Prostate gland (tissue), 2 donors: ENCODE measurements around the gene DUSP12. TPM values are rescaled to one million over a fixed set of nuclear protein-coding genes. Genes with fewer than 3 reads are reported as not detected.

Experiments used
- DNase-seq: peaks from one replicate; pipeline ENCODE4 v3.0.0-alpha.2; 2019; ENCODE audit warnings: low spot score
- H3K27ac ChIP-seq, 2 donors: fragments of 200-600 bp; sonication (generic); 2 replicates each; pipeline ENCODE4 v1.5.1; 2017 to 2019
- H3K27me3 ChIP-seq: fragments of 200-600 bp; sonication (generic); replicated peaks from 2 replicates; pipeline ENCODE4 v1.5.1; 2019; ENCODE audit not compliant: insufficient read depth
- H3K36me3 ChIP-seq, 2 donors: fragments of 200-600 bp; sonication (generic); 1 replicate in 1 of 2; 2 replicates in 1 of 2; pipeline versions ENCODE4 v1.5.1 to v1.8.1; 2017 to 2019
- H3K4me1 ChIP-seq: fragments of 200-600 bp; sonication (generic); replicated peaks from 2 replicates; pipeline ENCODE4 v1.5.1; 2019
- H3K4me3 ChIP-seq, 2 donors: fragments of 200-600 bp; sonication (generic); 2 replicates each; pipeline ENCODE4 v1.5.1; 2017 to 2019
- H3K9me3 ChIP-seq: fragments of 200-600 bp; sonication (generic); 2 replicates; pipeline ENCODE4 v1.5.1; 2017
- POLR2A ChIP-seq: fragments of 450-650 bp; IDR thresholded peaks from one replicate; pipeline ENCODE4 v1.6.1; 2016; ENCODE audit warnings: antibody characterized with exemption, mild to moderate bottlenecking
- POLR2AphosphoS5 ChIP-seq: sonication (generic); formaldehyde crosslinking; IDR thresholded peaks from one replicate; pipeline ENCODE4 v1.6.1; 2017; ENCODE audit warnings: antibody characterized with exemption
- WGBS: methylation state at CpG from one replicate; pipeline ENCODE4 v1.1.5; 2018; 5-methylcytosine and 5-hydroxymethylcytosine counted together
- intact Hi-C: fragments of 100-400 bp; cut with DNase I; formaldehyde crosslinking; loops from one replicate; pipeline ENCODE4 v1.14.2; 2022
- small RNA-seq, 2 donors: library from RNA; depleted of rRNA; stranded (forward); fragments of <200 nt; gene quantifications; one replicate each; pipeline ENCODE3, GENCODE V24; 2016
- total RNA-seq, 2 donors: library from RNA; depleted of rRNA; stranded (reverse); fragments of >200 nt; gene quantifications; one replicate each; pipeline ENCODE4 v1.1.0, GENCODE V29; 2016
- TF ChIP-seq, protein P1 (sequence below), 4 experiments: fragments of 200-600 bp in 2 of 4; fragments of 450-650 bp in 2 of 4; sonication (generic) in 2 of 4; IDR thresholded peaks; 1 replicate in 3 of 4; 2 replicates in 1 of 4; pipeline ENCODE4 v1.5.1; 2016 to 2019; ENCODE audit warnings: antibody characterized with exemption in 4 of 4, mild to moderate bottlenecking in 2 of 4, moderate library complexity in 2 of 4

Gene DUSP12
- total RNA-seq, 2 donors from 2014 or later: 34.4 to 35.6 TPM

DNA sequence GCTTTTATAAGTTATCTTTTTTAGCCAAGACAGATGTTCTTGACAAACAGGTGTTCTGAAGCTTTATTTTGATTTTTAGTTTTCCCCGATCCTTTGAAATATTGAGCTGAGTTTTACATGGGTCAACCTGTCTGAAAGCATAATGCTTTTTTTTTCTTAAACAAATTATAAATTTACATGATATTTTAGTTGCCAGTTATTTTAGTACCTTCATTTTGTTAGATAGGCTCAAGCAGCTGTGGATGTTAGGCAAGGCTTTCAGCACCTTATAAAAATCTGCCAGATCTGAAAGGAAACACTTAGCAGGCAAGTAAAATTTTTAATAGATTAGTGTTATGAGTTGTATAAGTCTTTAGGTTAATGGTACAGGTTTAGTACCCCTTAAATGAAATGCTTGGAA is 50.2 kb downstream of the DUSP12 start:
- no peak for TF ChIP-seq POLR2A
- TF ChIP-seq, protein P1, sequence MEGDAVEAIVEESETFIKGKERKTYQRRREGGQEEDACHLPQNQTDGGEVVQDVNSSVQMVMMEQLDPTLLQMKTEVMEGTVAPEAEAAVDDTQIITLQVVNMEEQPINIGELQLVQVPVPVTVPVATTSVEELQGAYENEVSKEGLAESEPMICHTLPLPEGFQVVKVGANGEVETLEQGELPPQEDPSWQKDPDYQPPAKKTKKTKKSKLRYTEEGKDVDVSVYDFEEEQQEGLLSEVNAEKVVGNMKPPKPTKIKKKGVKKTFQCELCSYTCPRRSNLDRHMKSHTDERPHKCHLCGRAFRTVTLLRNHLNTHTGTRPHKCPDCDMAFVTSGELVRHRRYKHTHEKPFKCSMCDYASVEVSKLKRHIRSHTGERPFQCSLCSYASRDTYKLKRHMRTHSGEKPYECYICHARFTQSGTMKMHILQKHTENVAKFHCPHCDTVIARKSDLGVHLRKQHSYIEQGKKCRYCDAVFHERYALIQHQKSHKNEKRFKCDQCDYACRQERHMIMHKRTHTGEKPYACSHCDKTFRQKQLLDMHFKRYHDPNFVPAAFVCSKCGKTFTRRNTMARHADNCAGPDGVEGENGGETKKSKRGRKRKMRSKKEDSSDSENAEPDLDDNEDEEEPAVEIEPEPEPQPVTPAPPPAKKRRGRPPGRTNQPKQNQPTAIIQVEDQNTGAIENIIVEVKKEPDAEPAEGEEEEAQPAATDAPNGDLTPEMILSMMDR (IDR thresholded peaks at IDR 0.05): no peak
- no peak for TF ChIP-seq POLR2AphosphoS5
- intact Hi-C loops: loop anchor here (10.0 kb wide), 1 partner anchor 55 kb away; no protein-coding TSS in a partner anchor
- H3K9me3 ChIP-seq: no peaks in the 10 kb centered on the region
- no peak overlapping the region for H3K4me3 ChIP-seq
- DNase-seq: no peak
- no peak overlapping the region for H3K27ac ChIP-seq
- no peaks in the 10 kb centered on the region for H3K4me1 ChIP-seq
- peaks cover 0 to 2% of the 10 kb centered on the region in 2 donors for H3K36me3 ChIP-seq
- 90% methylated on average over 1 of the region's 1 CpG for WGBS
- H3K27me3 ChIP-seq: no peaks in the 10 kb centered on the region

DNA sequence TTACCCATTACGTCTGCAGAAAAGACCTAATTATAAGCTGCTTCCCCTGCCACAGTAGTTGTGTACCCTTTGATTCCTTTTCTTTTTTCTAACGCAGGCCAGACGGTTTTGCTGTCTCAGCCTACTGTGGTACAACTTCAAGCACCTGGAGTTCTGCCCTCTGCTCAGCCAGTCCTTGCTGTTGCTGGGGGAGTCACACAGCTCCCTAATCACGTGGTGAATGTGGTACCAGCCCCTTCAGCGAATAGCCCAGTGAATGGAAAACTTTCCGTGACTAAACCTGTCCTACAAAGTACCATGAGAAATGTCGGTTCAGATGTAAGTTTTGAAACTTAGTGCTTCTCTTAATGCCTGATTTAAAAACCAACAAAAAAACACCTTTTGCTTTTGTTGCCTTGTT is 52.4 kb downstream of the DUSP12 start:
- WGBS: 68% methylated on average over 7 of the region's 7 CpGs
- Histone ChIP-seq H3K36me3 (peaks cover 0 to 2% of the 10 kb centered on the region in 2 donors), H3K4me1 (no peaks in the 10 kb centered on the region), H3K27me3 (no peaks in the 10 kb centered on the region), H3K27ac (no peak overlapping the region), H3K4me3 (no peak overlapping the region), H3K9me3 (no peaks in the 10 kb centered on the region)
- TF ChIP-seq POLR2A: no peak
- TF ChIP-seq, protein P1 (IDR thresholded peaks at IDR 0.05): no peak
- no peak for TF ChIP-seq POLR2AphosphoS5
- no peak for DNase-seq
- intact Hi-C loops: no loop called here

DNA sequence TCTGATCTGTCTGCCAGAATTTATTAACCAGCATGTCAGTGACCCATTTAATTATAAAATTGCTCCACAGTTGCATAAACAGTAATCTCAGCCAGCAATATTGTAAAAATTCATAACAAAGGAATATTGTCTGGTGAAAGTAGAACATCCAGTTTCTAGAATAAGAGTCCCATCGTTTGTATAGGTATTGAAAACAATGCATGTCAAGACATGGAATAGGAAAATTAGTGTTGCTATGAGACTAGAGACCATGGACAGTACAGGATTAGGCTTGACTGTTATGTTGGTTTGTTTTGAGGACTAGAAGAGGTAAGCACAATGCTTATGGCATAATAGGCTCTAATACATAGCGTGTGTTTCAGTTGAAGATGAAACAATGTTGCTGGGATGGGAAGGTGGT is 53.6 kb downstream of the DUSP12 start:
- H3K36me3 ChIP-seq: peaks cover 0 to 2% of the 10 kb centered on the region in 2 donors
- no peaks in the 10 kb centered on the region for H3K27me3 ChIP-seq
- no peak for DNase-seq
- TF ChIP-seq POLR2A (no peak), POLR2AphosphoS5 (no peak)
- TF ChIP-seq, protein P1 (IDR thresholded peaks at IDR 0.05): no peak
- no peak overlapping the region for H3K27ac ChIP-seq
- no peaks in the 10 kb centered on the region for H3K9me3 ChIP-seq
- WGBS: 56% methylated on average over 2 of the region's 2 CpGs
- intact Hi-C loops: no loop called here
- H3K4me3 ChIP-seq: no peak overlapping the region
- peaks cover 2% of the 10 kb centered on the region for H3K4me1 ChIP-seq

DNA sequence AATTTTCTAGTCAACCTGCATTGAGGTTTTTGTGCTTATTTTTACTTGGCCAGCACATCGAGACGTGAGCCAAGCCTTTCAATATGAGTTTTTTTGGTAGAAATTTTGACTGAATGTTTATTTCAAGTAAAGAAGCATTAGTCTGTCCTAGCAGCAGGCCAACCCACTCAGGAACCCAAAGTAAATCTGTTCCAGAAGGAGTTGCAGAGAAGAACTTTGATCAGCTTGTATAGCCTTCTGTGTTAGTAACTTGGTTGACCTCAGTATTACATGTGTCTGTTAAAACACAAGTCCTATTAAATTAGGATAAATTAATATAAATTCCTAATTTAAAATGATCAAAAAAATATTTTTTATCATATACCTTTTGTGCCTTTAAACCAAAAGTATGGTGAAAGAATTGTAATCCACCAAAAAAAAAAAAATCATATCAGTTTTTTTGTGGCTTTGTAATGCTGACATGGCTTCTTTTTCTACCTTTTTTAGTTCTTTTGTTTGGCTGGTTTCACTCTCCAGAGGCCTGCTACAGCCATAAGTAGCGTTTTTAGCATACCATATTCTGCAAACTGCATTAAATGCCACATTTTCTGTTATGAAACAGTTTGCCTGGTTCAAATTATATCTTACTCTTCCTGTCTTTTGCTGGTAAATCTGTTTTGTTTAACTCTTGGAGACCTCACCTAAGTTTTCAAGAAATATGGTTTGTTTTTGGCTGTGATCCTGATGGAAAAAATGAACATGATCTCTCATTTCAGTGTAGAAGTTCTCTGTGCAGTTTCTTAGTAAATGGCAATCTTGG is 56.0 kb downstream of the DUSP12 start:
- Histone ChIP-seq H3K4me1 (peaks cover 2% of the 10 kb centered on the region), H3K36me3 (no peaks in the 10 kb centered on the region), H3K4me3 (no peak overlapping the region), H3K9me3 (no peaks in the 10 kb centered on the region), H3K27me3 (no peaks in the 10 kb centered on the region), H3K27ac (no peak overlapping the region)
- no peak for DNase-seq
- TF ChIP-seq POLR2A: no peak
- TF ChIP-seq POLR2AphosphoS5: no peak
- TF ChIP-seq, protein P1 (IDR thresholded peaks at IDR 0.05): no peak
- intact Hi-C loops: no loop called here
- WGBS: 80% methylated on average over 3 of the region's 3 CpGs

Small RNAs within 50 kb of the gene (small RNA-seq; reads per million reads assigned to genes)
- gene RN7SL466P: 0 reads per million in 2 donors

Other genes starting within 250 kb of the DUSP12 start
- gene FCGR2A, start 244.3 kb upstream of the DUSP12 start, total RNA-seq: 10 to 100 TPM in 1 of 2 donors, 1 to 10 TPM in 1; 8.5 to 21.2 TPM
- 1 to 10 TPM in 1 of 2 donors, under 1 TPM in 1; 0.64 to 4.9 TPM for gene HSPA6, start 225.2 kb upstream of the DUSP12 start, total RNA-seq
- gene FCGR3A, start 200.0 kb upstream of the DUSP12 start, total RNA-seq: 1 to 10 TPM; 6.9 to 7.4 TPM
- gene FCGR3B, start 118.6 kb upstream of the DUSP12 start, total RNA-seq: 1 to 10 TPM in 1 of 2 donors, not detected in 1; 2.1 TPM
- gene FCGR2B, start 86.6 kb upstream of the DUSP12 start, total RNA-seq: 1 to 10 TPM; 1.9 to 5.7 TPM
- gene FCRLA, start 42.6 kb upstream of the DUSP12 start, total RNA-seq: not detected
- 1 to 10 TPM in 1 of 2 donors, under 1 TPM in 1; 0.36 to 2.3 TPM for gene FCRLB, start 28.2 kb upstream of the DUSP12 start, total RNA-seq
- gene ATF6, start 16.5 kb downstream of the DUSP12 start, total RNA-seq: 10 to 100 TPM; 34.6 to 38.9 TPM